Smooth muscle cell (in vitro differentiated cells): Measurements from ENCODE around the gene FOXJ3. TPM values are rescaled to one million over a fixed set of nuclear protein-coding genes. Genes with fewer than 3 reads are reported as not detected.

Source experiments
- DNase-seq: peaks from one replicate; lab custom pipeline; 2025; ENCODE audit not compliant: unreplicated experiment; lab: John Stamatoyannopoulos, UW
- H2AFZ ChIP-seq: fragments of 200-600 bp; sonication (generic); 2 replicates; pipeline ENCODE4 v1.6.0; 2016; ENCODE audit warnings: antibody characterized with exemption, low read depth, mild to moderate bottlenecking
- H3F3A ChIP-seq: fragments of 200-600 bp; sonication (generic); 2 replicates; pipeline ENCODE4 v1.6.0; 2017; ENCODE audit warnings: antibody characterized with exemption, low read depth
- H3K27ac ChIP-seq: fragments of 200-600 bp; sonication (generic); 2 replicates; pipeline ENCODE4 v1.5.1; 2016; ENCODE audit warnings: low read depth, mild to moderate bottlenecking
- H3K27me3 ChIP-seq: fragments of 200-600 bp; sonication (generic); 2 replicates; pipeline ENCODE4 v1.6.1; 2016; ENCODE audit warnings: low read depth, mild to moderate bottlenecking
- H3K36me3 ChIP-seq: fragments of 200-600 bp; sonication (generic); 2 replicates; pipeline ENCODE4 v1.5.1; 2016; ENCODE audit warnings: low read depth
- H3K4me1 ChIP-seq: fragments of 200-600 bp; sonication (generic); 2 replicates; pipeline ENCODE4 v1.5.1; 2016; ENCODE audit warnings: low read depth
- H3K4me2 ChIP-seq: fragments of 200-600 bp; sonication (generic); 2 replicates; pipeline ENCODE4 v1.6.0; 2016; ENCODE audit warnings: mild to moderate bottlenecking
- H3K4me3 ChIP-seq: fragments of 200-600 bp; sonication (generic); 2 replicates; pipeline ENCODE4 v1.5.1; 2016; ENCODE audit warnings: mild to moderate bottlenecking
- H3K79me2 ChIP-seq: fragments of 200-600 bp; sonication (generic); 2 replicates; pipeline ENCODE4 v1.6.0; 2016; ENCODE audit warnings: low read depth, mild to moderate bottlenecking
- H3K9ac ChIP-seq: fragments of 200-600 bp; sonication (generic); 2 replicates; pipeline ENCODE4 v1.6.0; 2016; ENCODE audit warnings: low read depth
- H3K9me3 ChIP-seq: fragments of 200-600 bp; sonication (generic); replicated peaks from 2 replicates; pipeline ENCODE4 v1.5.1; 2016; ENCODE audit warnings: low read depth
- H4K20me1 ChIP-seq: fragments of 200-600 bp; sonication (generic); 2 replicates; pipeline ENCODE4 v1.6.0; 2016; ENCODE audit warnings: low read depth
- WGBS: methylation state at CpG from one replicate; pipeline ENCODE4 v1.1.7; 2016; ENCODE audit warnings: low lambda C conversion rate; 5-methylcytosine and 5-hydroxymethylcytosine counted together
- polyA plus RNA-seq: library from polyadenylated mRNA; unstranded; fragments of >200 nt; fragmentation: Nextera tagmentation; extraction: Ambion mirVana; gene quantifications from 2 replicates; pipeline ENCODE4 v1.2.1, GENCODE V29; 2016
- total RNA-seq: library from RNA; depleted of rRNA; stranded (reverse); fragments of >200 nt; gene quantifications from 2 replicates; pipeline ENCODE4 v1.2.3, GENCODE V29; 2014
- TF ChIP-seq, protein P1 (sequence below): fragments of 200-600 bp; sonication (generic); IDR thresholded peaks from 2 replicates; pipeline ENCODE4 v1.5.1; 2017; ENCODE audit warnings: borderline replicate concordance, mild to moderate bottlenecking, antibody characterized with exemption; ENCODE audit not compliant: insufficient read depth, poor library complexity, severe bottlenecking

FOXJ3 gene
- total and polyA plus RNA-seq, 2 experiments from 2014 or later = 19.3 to 40.9 TPM

DNA sequence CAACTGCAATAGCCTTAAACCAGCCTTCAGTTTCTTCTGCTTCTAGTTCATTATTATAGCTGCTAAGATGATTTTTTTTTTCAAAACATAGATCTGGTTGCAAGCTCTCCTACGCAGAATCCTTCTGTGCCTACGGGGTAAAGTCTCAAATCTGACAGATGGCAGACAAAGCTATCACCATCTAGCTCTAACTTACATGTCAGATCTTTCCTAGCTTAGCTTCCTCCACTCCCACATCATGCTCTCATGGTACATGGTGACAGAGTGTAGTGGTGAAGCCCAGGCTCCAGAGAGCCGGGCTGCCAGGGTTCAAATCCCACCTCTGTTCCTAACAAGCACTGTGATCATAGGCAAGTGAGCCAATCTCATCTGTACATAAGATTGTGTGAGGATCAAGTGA is 206.1 kb downstream of the FOXJ3 start:
- H3K4me3 ChIP-seq = no peak overlapping the region
- H3K36me3 ChIP-seq = no peaks in the 10 kb centered on the region
- DNase-seq = no peak
- no peaks in the 10 kb centered on the region for H3K4me1 ChIP-seq
- no peak overlapping the region for H3K27ac ChIP-seq
- H3K27me3 ChIP-seq = peaks cover 30% of the 10 kb centered on the region
- WGBS = 89% methylated on average over 3 of the region's 3 CpGs
- TF ChIP-seq, protein P1, sequence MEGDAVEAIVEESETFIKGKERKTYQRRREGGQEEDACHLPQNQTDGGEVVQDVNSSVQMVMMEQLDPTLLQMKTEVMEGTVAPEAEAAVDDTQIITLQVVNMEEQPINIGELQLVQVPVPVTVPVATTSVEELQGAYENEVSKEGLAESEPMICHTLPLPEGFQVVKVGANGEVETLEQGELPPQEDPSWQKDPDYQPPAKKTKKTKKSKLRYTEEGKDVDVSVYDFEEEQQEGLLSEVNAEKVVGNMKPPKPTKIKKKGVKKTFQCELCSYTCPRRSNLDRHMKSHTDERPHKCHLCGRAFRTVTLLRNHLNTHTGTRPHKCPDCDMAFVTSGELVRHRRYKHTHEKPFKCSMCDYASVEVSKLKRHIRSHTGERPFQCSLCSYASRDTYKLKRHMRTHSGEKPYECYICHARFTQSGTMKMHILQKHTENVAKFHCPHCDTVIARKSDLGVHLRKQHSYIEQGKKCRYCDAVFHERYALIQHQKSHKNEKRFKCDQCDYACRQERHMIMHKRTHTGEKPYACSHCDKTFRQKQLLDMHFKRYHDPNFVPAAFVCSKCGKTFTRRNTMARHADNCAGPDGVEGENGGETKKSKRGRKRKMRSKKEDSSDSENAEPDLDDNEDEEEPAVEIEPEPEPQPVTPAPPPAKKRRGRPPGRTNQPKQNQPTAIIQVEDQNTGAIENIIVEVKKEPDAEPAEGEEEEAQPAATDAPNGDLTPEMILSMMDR = no peak
- H3F3A ChIP-seq = peaks cover 6% of the 10 kb centered on the region
- no peaks in the 10 kb centered on the region for H3K79me2 ChIP-seq
- no peak overlapping the region for H3K4me2 ChIP-seq
- H3K9ac ChIP-seq = no peak overlapping the region
- H4K20me1 ChIP-seq = no peaks in the 10 kb centered on the region
- no peak overlapping the region for H2AFZ ChIP-seq
- no peaks in the 10 kb centered on the region for H3K9me3 ChIP-seq

DNA sequence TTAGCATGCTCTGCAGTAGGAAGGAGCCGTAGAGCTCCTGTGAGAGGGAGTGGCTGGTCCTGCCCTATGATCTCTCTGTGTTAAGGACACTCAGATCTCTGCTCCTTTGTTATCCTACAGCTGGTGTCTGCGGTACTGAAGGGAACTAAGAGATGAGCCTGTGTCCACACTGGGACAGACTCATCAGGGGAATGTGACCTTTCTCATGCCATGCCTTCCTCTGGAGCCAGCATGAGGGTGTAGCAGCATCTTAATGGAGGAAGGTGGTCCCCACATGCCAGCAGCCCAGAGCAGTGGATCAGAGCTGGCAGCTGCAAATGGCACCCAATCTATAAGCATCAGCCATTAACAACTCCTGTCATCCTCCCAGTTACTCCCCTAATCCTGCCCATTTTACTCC is 206.5 kb downstream of the FOXJ3 start:
- H3K36me3 ChIP-seq = no peaks in the 10 kb centered on the region
- no peaks in the 10 kb centered on the region for H3K4me1 ChIP-seq
- H3K9ac ChIP-seq = no peak overlapping the region
- DNase-seq = no peak
- TF ChIP-seq, protein P1 = no peak
- H3K4me3 ChIP-seq = no peak overlapping the region
- no peaks in the 10 kb centered on the region for H3K79me2 ChIP-seq
- peaks cover 30% of the 10 kb centered on the region for H3K27me3 ChIP-seq
- no peaks in the 10 kb centered on the region for H4K20me1 ChIP-seq
- H3F3A ChIP-seq = peaks cover 1% of the 10 kb centered on the region
- no peak overlapping the region for H2AFZ ChIP-seq
- no peak overlapping the region for H3K27ac ChIP-seq
- no peak overlapping the region for H3K4me2 ChIP-seq
- no peaks in the 10 kb centered on the region for H3K9me3 ChIP-seq
- 78% methylated on average over 2 of the region's 2 CpGs for WGBS

DNA sequence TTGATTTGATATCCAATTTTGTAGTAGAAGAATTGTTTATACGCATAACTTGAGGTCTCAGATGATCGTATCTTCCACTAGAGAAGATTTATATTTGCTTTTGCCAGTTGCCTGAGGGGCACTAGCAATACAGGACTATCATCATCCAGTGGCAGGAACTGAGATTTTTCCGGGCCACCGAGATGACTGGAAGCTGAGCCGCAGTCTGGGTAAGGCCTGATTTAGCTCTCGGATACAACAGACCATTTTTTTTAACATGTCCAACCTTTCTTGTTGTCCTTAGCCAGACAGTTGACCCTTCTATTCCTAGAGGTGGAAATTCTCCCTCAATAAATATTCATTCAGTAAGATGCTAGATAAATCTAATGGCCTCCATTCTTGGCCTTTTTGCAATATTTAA is 207.3 kb downstream of the FOXJ3 start:
- WGBS = 86% methylated on average over 6 of the region's 6 CpGs
- H3K27me3 ChIP-seq = peaks cover 30% of the 10 kb centered on the region
- H3K27ac ChIP-seq = no peak overlapping the region
- H3K9ac ChIP-seq = no peak overlapping the region
- H3K79me2 ChIP-seq = no peaks in the 10 kb centered on the region
- no peaks in the 10 kb centered on the region for H3K4me1 ChIP-seq
- DNase-seq = no peak
- H4K20me1 ChIP-seq = no peaks in the 10 kb centered on the region
- H3K9me3 ChIP-seq = no peaks in the 10 kb centered on the region
- no peak overlapping the region for H2AFZ ChIP-seq
- H3F3A ChIP-seq = no peaks in the 10 kb centered on the region
- H3K4me2 ChIP-seq = no peak overlapping the region
- TF ChIP-seq, protein P1 = no peak
- H3K4me3 ChIP-seq = no peak overlapping the region
- no peaks in the 10 kb centered on the region for H3K36me3 ChIP-seq

Other genes with a start within 250 kb of the FOXJ3 start
- not detected in 2 replicates for gene GUCA2B, start 181.8 kb downstream of the FOXJ3 start, total RNA-seq
- not detected in 2 replicates for gene GUCA2B, start 181.8 kb downstream of the FOXJ3 start, polyA plus RNA-seq
- gene GUCA2A, start 170.5 kb downstream of the FOXJ3 start, total RNA-seq = not detected in 2 replicates
- not detected in 2 replicates for gene GUCA2A, start 170.5 kb downstream of the FOXJ3 start, polyA plus RNA-seq
- gene RIMKLA, start 45.6 kb upstream of the FOXJ3 start, total RNA-seq = 0.04 and 0.18 TPM in 2 replicates
- gene RIMKLA, start 45.6 kb upstream of the FOXJ3 start, polyA plus RNA-seq = 0.25 and 0.44 TPM in 2 replicates
- 1.8 and 2.2 TPM in 2 replicates for gene ZMYND12, start 120.8 kb upstream of the FOXJ3 start, total RNA-seq
- 0.46 and 1.5 TPM in 2 replicates for gene ZMYND12, start 120.8 kb upstream of the FOXJ3 start, polyA plus RNA-seq
- gene PPCS, start 121.3 kb upstream of the FOXJ3 start, total RNA-seq = 40.8 and 42.6 TPM in 2 replicates
- gene PPCS, start 121.3 kb upstream of the FOXJ3 start, polyA plus RNA-seq = 73.3 and 80.6 TPM in 2 replicates
- gene CCDC30, start 128.1 kb upstream of the FOXJ3 start, total RNA-seq = 0.67 and 1.6 TPM in 2 replicates
- 1.2 and 1.8 TPM in 2 replicates for gene CCDC30, start 128.1 kb upstream of the FOXJ3 start, polyA plus RNA-seq